HFFc6 (cell line): ENCODE measurements around the gene PAEP. TPM values are rescaled to one million over a fixed set of nuclear protein-coding genes. Genes with fewer than 3 reads are reported as not detected.

ENCODE experiments used
- DNase-seq: peaks from one replicate; pipeline ENCODE4 v3.0.0-alpha.2; 2018
- H3K27ac Mint-ChIP-seq: 2 replicates; pipeline ENCODE4 v1.8.0; 2020; ENCODE audit warnings: mild to moderate bottlenecking, mixed read lengths
- H3K27me3 Mint-ChIP-seq: 2 replicates; pipeline ENCODE4 v1.8.0; 2021; ENCODE audit warnings: mild to moderate bottlenecking, moderate library complexity, mixed read lengths; ENCODE audit not compliant: insufficient read depth
- H3K36me3 Mint-ChIP-seq: 2 replicates; pipeline ENCODE4 v1.8.0; 2021; ENCODE audit warnings: low read depth, mixed read lengths
- H3K4me1 Mint-ChIP-seq: 2 replicates; pipeline ENCODE4 v1.8.0; 2020; ENCODE audit warnings: low read depth, mixed read lengths
- H3K4me3 Mint-ChIP-seq: 2 replicates; pipeline ENCODE4 v1.8.0; 2020; ENCODE audit warnings: mild to moderate bottlenecking, moderate library complexity, mixed read lengths
- H3K9me3 Mint-ChIP-seq: 2 replicates; pipeline ENCODE4 v1.8.0; 2020; ENCODE audit warnings: mild to moderate bottlenecking, mixed read lengths
- CTCF ChIP-seq: fragments of 200-600 bp; sonication (generic); IDR thresholded peaks from 2 replicates; pipeline ENCODE4 v1.5.0; 2021; ENCODE audit warnings: antibody characterized with exemption, mild to moderate bottlenecking
- total RNA-seq, 6 experiments: library from RNA; stranded (reverse); fragmentation: NEBNext Ultra II Directional; extraction: Animal tissue kit (Norgen Biotek cat#: 25700); gene quantifications; 2 replicates in 1 of 6; 3 replicates in 5 of 6; pipeline ENCODE4 v1.2.3, GENCODE V29; 2021

Gene PAEP
- total RNA-seq, 6 experiments from 2014 or later: not detected

GRCh38 chr9:135551031-135551430 is 10.5 kb upstream of the PAEP start:
- no peaks in the 10 kb centered on the region; the same call in 1 of the 2 replicates for H3K9me3 Mint-ChIP-seq
- H3K4me3 Mint-ChIP-seq: no peak overlapping the region
- H3K4me1 Mint-ChIP-seq: no peaks in the 10 kb centered on the region
- no peaks in the 10 kb centered on the region for H3K36me3 Mint-ChIP-seq
- TF ChIP-seq CTCF: no peak
- DNase-seq: no peak
- H3K27ac Mint-ChIP-seq: no peak overlapping the region
- peaks cover 17% of the 10 kb centered on the region for H3K27me3 Mint-ChIP-seq

GRCh38 chr9:135551456-135551855 is 10.1 kb upstream of the PAEP start:
- no peaks in the 10 kb centered on the region for H3K36me3 Mint-ChIP-seq
- no peaks in the 10 kb centered on the region; the same call in 1 of the 2 replicates for H3K9me3 Mint-ChIP-seq
- H3K4me1 Mint-ChIP-seq: no peaks in the 10 kb centered on the region
- no peak for DNase-seq
- no peak overlapping the region for H3K4me3 Mint-ChIP-seq
- H3K27me3 Mint-ChIP-seq: peaks cover 17% of the 10 kb centered on the region
- no peak for TF ChIP-seq CTCF
- H3K27ac Mint-ChIP-seq: no peak overlapping the region

GRCh38 chr9:135552021-135552697 is 9.4 kb upstream of the PAEP start:
- Mint-ChIP-seq H3K27ac (no peak overlapping the region), H3K27me3 (peaks cover 17% of the 10 kb centered on the region), H3K4me1 (no peaks in the 10 kb centered on the region), H3K4me3 (no peak overlapping the region), H3K9me3 (no peaks in the 10 kb centered on the region; the same call in 1 of the 2 replicates), H3K36me3 (no peaks in the 10 kb centered on the region)
- TF ChIP-seq CTCF: no peak
- no peak for DNase-seq

- H3K27ac Mint-ChIP-seq: no peak overlapping the region
- H3K4me1 Mint-ChIP-seq: no peaks in the 10 kb centered on the region
- no peak for DNase-seq
- TF ChIP-seq CTCF: no peak
- H3K27me3 Mint-ChIP-seq: peaks cover 15% of the 10 kb centered on the region
- H3K9me3 Mint-ChIP-seq: no peaks in the 10 kb centered on the region; the same call in 1 of the 2 replicates
- no peak overlapping the region for H3K4me3 Mint-ChIP-seq
- no peaks in the 10 kb centered on the region for H3K36me3 Mint-ChIP-seq
Observed at GRCh38 chr9:135552698-135553171, 8.8 kb upstream of the PAEP start.

GRCh38 chr9:135554718-135555117 is 6.8 kb upstream of the PAEP start:
- Mint-ChIP-seq H3K27me3 (peaks cover 14% of the 10 kb centered on the region), H3K27ac (no peak overlapping the region), H3K36me3 (no peaks in the 10 kb centered on the region), H3K4me3 (no peak overlapping the region), H3K4me1 (no peaks in the 10 kb centered on the region), H3K9me3 (no peaks in the 10 kb centered on the region; the same call in 1 of the 2 replicates)
- no peak for TF ChIP-seq CTCF
- no peak for DNase-seq
